ENCODE data around the gene RINL. TPM values are rescaled to one million over a fixed set of nuclear protein-coding genes. Genes with fewer than 3 reads are reported as not detected.

The RINL gene
- total and polyA plus RNA-seq, 2 of the 4 experiments (the other 2 are of a cell fraction): 0.72 to 1.9 TPM

DNA sequence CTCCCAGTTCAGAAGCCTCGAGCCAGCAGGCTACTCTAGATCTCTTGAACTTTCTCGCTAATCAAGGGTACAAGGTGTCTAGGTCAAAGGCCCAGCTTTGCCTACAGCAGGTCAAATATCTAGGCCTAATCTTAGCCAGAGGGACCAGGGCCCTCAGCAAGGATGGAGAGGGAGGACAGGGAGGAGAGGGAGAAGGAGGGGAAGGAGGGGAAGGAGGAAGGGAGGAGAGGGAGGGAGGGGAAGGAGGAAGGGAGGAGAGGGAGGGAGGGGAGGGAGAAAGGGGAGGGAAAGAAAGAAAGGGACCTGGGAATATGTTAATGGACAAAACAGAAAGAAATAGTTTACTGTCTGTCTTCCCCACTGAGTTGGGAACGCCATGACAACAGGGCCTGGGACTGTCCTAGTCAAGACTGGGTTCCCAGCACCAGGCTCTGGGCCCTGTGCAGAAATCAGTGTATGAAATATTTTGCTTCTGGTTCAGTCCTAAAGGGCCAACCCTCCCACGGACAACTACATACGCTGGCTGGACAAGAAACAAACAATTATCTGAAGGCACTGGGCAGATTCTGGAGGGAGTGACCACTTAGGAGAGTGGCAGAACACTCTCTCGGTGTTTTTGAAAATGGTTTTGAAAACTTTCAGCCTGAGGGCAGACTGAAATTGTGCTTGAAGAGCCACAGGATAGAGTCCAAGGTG is 51.1 kb downstream of the RINL start:
- no peak overlapping the region for H3K56ac ChIP-seq (ENCODE audit: extremely low read depth, insufficient read depth, low read length)
- BruUV-seq (replicated peaks): no TSS peak
- H3K4ac ChIP-seq (ENCODE audit: low read depth, low read length): no peak overlapping the region
- no peak overlapping the region for H3K4me2 ChIP-seq (ENCODE audit: low read depth, low read length)
- no peak overlapping the region for H2AFZ ChIP-seq (replicated peaks; ENCODE audit: low read length, poor library complexity)
- H3K27ac ChIP-seq (ENCODE audit: insufficient read depth, low read length): no peak overlapping the region
- H3K9ac ChIP-seq (ENCODE audit: low read depth, low read length): no peak overlapping the region
- no peak overlapping the region for H3K4me3 ChIP-seq (ENCODE audit: insufficient read depth, low read depth, low read length)
- no peak overlapping the region for H2BK20ac ChIP-seq (ENCODE audit: low read depth, low read length)
- no peak overlapping the region for H3K18ac ChIP-seq (ENCODE audit: low read depth, low read length)
- CTCF ChIA-PET: no interaction called here
- H3K9me1 ChIP-seq (ENCODE audit: insufficient read depth, low read length): peaks cover 3% of the 10 kb centered on the region; the same call in 1 of the 2 replicates
- H3K36me3 ChIP-seq (ENCODE audit: control insufficient read depth, insufficient read depth, low read length): peaks cover 13% of the 10 kb centered on the region
- H3K79me1 ChIP-seq (ENCODE audit: low read depth in 1 of 2, low read length in 2 of 2): peaks cover 0 to 29% of the 10 kb centered on the region in 2 experiments; a peak in 2 of 4 replicates
- H3K4me1 ChIP-seq (ENCODE audit: control insufficient read depth, insufficient read depth, low read length): peaks cover 11% of the 10 kb centered on the region
- H4K5ac ChIP-seq (ENCODE audit: low read depth, low read length): no peak overlapping the region
- no peak overlapping the region for H2AK5ac ChIP-seq (ENCODE audit: low read depth, low read length)
- H3K23ac ChIP-seq (ENCODE audit: low read depth, low read length): no peak overlapping the region
- no peak overlapping the region for H4K91ac ChIP-seq (ENCODE audit: insufficient read depth, low read depth, low read length)
- no peak overlapping the region for H2BK120ac ChIP-seq (ENCODE audit: low read depth, low read length)
- POLR2A ChIA-PET (ENCODE audit: unreplicated experiment): no interaction called here
- ATAC-seq (ENCODE audit: low read depth) (no peak), DNase-seq (no peak)
- no peaks in the 10 kb centered on the region; the same call in 1 of the 2 replicates for H3K9me3 ChIP-seq (ENCODE audit: control insufficient read depth, insufficient read depth, low read length)
- H4K20me1 ChIP-seq (ENCODE audit: insufficient read depth, low read length): peaks cover 4% of the 10 kb centered on the region; the same call in 1 of the 2 replicates
- dilution Hi-C loops (cut with HindIII; ENCODE audit: low sequenced_read_pairs, unreplicated experiment): no loop called here
- intact Hi-C loops (cut with micrococcal nuclease): no loop called here
- H2AK9ac ChIP-seq (replicated peaks; ENCODE audit: low read depth, low read length, poor library complexity): no peak overlapping the region
- no peaks in the 10 kb centered on the region for H3K27me3 ChIP-seq (ENCODE audit: control insufficient read depth, insufficient read depth, low read length)
- H2BK5ac ChIP-seq (ENCODE audit: low read depth, low read length, poor library complexity, severe bottlenecking): no peak overlapping the region
- TF ChIP-seq MXI1 (IDR thresholded peaks at IDR 0.05; ENCODE audit: borderline replicate concordance, low read depth, low read length): no peak
- no peak for TF ChIP-seq MAZ (IDR thresholded peaks at IDR 0.05; ENCODE audit: borderline replicate concordance, low read depth, low read length)
- TF ChIP-seq, protein P1, sequence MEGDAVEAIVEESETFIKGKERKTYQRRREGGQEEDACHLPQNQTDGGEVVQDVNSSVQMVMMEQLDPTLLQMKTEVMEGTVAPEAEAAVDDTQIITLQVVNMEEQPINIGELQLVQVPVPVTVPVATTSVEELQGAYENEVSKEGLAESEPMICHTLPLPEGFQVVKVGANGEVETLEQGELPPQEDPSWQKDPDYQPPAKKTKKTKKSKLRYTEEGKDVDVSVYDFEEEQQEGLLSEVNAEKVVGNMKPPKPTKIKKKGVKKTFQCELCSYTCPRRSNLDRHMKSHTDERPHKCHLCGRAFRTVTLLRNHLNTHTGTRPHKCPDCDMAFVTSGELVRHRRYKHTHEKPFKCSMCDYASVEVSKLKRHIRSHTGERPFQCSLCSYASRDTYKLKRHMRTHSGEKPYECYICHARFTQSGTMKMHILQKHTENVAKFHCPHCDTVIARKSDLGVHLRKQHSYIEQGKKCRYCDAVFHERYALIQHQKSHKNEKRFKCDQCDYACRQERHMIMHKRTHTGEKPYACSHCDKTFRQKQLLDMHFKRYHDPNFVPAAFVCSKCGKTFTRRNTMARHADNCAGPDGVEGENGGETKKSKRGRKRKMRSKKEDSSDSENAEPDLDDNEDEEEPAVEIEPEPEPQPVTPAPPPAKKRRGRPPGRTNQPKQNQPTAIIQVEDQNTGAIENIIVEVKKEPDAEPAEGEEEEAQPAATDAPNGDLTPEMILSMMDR (conservative IDR thresholded peaks at IDR 0.05; ENCODE audit: low read depth, low read length): no peak
- TF ChIP-seq RCOR1 (IDR thresholded peaks at IDR 0.05; ENCODE audit: insufficient replicate concordance, low read length): no peak
- no peak for TF ChIP-seq BHLHE40 (IDR thresholded peaks at IDR 0.05; ENCODE audit: low read depth, low read length)
- TF ChIP-seq RFX5 (IDR thresholded peaks at IDR 0.05; ENCODE audit: low read depth, low read length): no peak
- no peak for TF ChIP-seq FOS (IDR thresholded peaks at IDR 0.05; ENCODE audit: low read depth, low read length)
- no peak for TF ChIP-seq CHD1 (IDR thresholded peaks at IDR 0.05; ENCODE audit: low read depth, low read length)
- TF ChIP-seq, protein P2, sequence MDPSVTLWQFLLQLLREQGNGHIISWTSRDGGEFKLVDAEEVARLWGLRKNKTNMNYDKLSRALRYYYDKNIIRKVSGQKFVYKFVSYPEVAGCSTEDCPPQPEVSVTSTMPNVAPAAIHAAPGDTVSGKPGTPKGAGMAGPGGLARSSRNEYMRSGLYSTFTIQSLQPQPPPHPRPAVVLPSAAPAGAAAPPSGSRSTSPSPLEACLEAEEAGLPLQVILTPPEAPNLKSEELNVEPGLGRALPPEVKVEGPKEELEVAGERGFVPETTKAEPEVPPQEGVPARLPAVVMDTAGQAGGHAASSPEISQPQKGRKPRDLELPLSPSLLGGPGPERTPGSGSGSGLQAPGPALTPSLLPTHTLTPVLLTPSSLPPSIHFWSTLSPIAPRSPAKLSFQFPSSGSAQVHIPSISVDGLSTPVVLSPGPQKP (IDR thresholded peaks at IDR 0.05; ENCODE audit: borderline replicate concordance, low read depth, low read length): no peak
- in situ Hi-C loops (cut with MboI; ENCODE audit: low sequenced_read_pairs): no loop called here
- WGBS, 2 experiments (ENCODE audit: extremely low coverage in 2 of 2, insufficient read length in 1 of 2): 71% methylated on average over 1 of the region's 6 CpGs; no CpG with 5 or more reads in 1 of the 2 experiments
- H4K8ac ChIP-seq (ENCODE audit: low read depth in 2 of 2, low read length in 2 of 2): no peak overlapping the region
- H3K14ac ChIP-seq (replicated peaks; ENCODE audit: low read depth, low read length): no peak overlapping the region
- H2BK15ac ChIP-seq (ENCODE audit: low read depth, low read length): no peak overlapping the region
